Breast epithelium (tissue), 4 donors: ENCODE measurements around the gene AK9. TPM values are rescaled to one million over a fixed set of nuclear protein-coding genes. Genes with fewer than 3 reads are reported as not detected.
A peak's percentile ranks its signal among the peaks of the same experiment; 100 is the strongest.

ENCODE experiments used
- DNase-seq, 2 donors: peaks; one replicate each; pipeline ENCODE4 v3.0.0-alpha.2; 2019; ENCODE audit warnings: low spot score in 2 of 2
- H3K27ac ChIP-seq, 2 donors: fragments of 200-600 bp; sonication (generic) in 1 of 2; one replicate each; pipeline ENCODE4 v1.5.1; 2016 to 2019; ENCODE audit warnings: mild to moderate bottlenecking in 1 of 2
- H3K27me3 ChIP-seq, 2 donors: fragments of 200-600 bp; sonication (generic) in 1 of 2; one replicate each; pipeline versions ENCODE4 v1.5.1 to v1.6.0; 2017 to 2019; ENCODE audit warnings: control low read depth in 1 of 2, mild to moderate bottlenecking in 1 of 2
- H3K36me3 ChIP-seq: fragments of 200-600 bp; one replicate; pipeline ENCODE4 v1.5.1; 2019
- H3K4me1 ChIP-seq, 2 donors: fragments of 200-600 bp; sonication (generic); one replicate each; pipeline ENCODE4 v1.5.1; 2016 to 2019; ENCODE audit warnings: control low read depth in 1 of 2
- H3K4me3 ChIP-seq, 3 donors: fragments of 200-600 bp; sonication (generic); 1 replicate in 2 of 3; 2 replicates in 1 of 3; pipeline ENCODE4 v1.5.1; 2016 to 2019; ENCODE audit warnings: mild to moderate bottlenecking in 3 of 3, moderate library complexity in 2 of 3
- H3K9me3 ChIP-seq, 2 donors: fragments of 200-600 bp; sonication (generic) in 1 of 2; one replicate each; pipeline ENCODE4 v1.5.1; 2016 to 2019; ENCODE audit warnings: control low read depth in 1 of 2
- POLR2A ChIP-seq: fragments of 450-650 bp; IDR thresholded peaks from one replicate; pipeline ENCODE4 v1.6.1; 2016; ENCODE audit warnings: antibody characterized with exemption, mild to moderate bottlenecking, moderate library complexity
- POLR2AphosphoS5 ChIP-seq, 3 donors: sonication (generic); formaldehyde crosslinking; IDR thresholded peaks; one replicate each; pipeline ENCODE4 v1.6.1; 2017; ENCODE audit warnings: antibody characterized with exemption in 3 of 3
- intact Hi-C: fragments of 100-400 bp; cut with DNase I; formaldehyde crosslinking; loops from one replicate; pipeline ENCODE4 v1.15.1; 2023; ENCODE audit warnings: low total_unique reads
- total RNA-seq, 3 donors: library from RNA; depleted of rRNA; stranded (reverse); fragments of >200 nt; gene quantifications; one replicate each; pipeline ENCODE4 v1.1.0, GENCODE V29; 2016
- TF ChIP-seq, protein P1 (sequence below), 3 donors: fragments of 450-650 bp; IDR thresholded peaks; one replicate each; pipeline ENCODE4 v1.5.1; 2016 to 2017; ENCODE audit warnings: antibody characterized with exemption in 3 of 3, mild to moderate bottlenecking in 3 of 3, moderate library complexity in 3 of 3

The AK9 gene
- total RNA-seq, 3 donors from 2014 or later, result 8.8 to 23.9 (median 20.0) TPM

DNA sequence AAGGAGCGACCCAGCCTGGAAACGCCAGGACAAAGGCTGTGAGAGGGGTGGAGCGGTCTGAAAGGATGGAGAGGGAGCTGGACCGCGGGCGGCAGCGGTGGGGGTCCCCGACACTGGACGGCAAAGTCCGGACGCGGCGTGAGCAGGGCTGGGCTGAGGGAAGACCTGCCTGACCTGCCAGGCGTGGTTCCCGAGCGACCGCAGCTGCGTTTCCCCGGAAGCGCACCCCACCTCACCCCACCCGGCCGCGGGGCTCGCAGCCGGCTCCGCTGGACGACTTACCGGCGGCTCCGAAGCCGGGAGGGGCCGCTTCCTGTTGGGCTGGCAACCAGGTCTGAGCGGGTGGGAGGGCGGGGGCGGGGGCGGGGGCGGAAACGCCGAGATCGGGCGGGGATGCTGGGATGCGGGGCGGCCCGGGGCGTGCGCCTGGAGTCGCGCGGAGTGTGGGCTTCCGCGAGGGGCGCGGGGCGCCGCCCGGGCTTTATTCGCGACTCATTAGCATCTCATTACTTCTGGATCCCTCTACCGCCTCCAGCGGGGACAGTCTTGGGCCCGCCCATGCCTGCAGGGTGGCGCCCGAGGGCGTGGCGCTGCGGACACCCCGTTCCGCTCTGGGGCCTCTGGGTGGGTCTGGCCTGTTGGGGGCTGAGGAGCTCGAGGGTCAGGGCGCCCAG, 235.4 kb downstream of the AK9 start, which contains the start of gene MICAL1:
TSS of gene MICAL1 (minus strand) at position 336 of the 674 bp plus-strand sequence. CDS start 1,576 bp downstream, outside the sequence.
- intact Hi-C loops, result no loop called here

DNA sequence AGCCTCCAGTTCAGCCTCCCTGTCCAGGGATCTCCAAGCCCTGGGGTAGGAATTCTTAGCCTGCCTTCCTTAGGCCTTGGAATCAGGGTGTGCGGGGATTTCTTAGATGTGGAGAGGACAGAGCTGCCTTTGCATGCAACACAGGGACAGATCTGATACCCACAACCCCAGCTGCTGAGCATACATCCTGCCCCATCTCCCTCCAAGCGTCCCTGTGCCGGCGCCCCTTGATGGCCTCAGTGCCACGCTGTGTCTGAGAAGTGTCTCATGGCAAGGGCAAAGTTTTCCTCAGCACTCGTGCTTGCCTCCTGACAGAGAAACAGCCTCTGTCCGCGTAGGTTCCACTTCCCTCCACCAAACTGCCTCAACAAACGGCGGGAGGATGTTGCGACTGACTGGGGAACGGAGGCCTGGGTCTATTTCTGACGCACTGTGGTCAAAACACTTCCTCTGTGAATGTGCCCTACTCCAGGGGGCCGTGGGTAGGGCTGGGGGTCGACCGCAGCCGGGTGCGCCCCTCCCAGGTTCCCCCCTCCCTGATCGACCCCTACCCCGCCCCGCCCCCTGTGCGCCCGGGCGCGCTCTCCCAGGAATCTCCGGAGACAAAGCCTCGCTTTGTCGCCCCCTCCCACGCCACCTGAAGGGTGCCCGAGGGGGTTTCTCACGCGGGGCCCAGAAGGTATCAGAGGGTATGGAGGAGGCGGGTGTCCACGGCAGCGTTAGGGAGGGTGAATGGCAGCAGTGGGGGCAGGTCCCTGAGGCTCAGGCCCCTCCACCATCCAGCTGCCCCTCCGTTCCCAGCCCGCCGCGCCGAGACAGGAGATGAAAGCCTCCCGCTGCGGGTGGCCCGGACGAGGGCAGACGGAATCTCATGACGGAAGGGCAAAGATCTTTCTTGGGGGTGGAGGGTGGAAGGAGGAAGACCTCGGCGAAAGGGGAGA, 236.2 kb downstream of the AK9 start:
- intact Hi-C loops, result no loop called here
- no peaks in the 10 kb centered on the region for H3K4me1 ChIP-seq

More for the DNA sequence above, 235.4 kb downstream of the AK9 start, which contains the start of gene MICAL1:
- H3K9me3 ChIP-seq, result no peaks in the 10 kb centered on the region
- H3K27me3 ChIP-seq, result no peaks in the 10 kb centered on the region
- TF ChIP-seq, protein P1, sequence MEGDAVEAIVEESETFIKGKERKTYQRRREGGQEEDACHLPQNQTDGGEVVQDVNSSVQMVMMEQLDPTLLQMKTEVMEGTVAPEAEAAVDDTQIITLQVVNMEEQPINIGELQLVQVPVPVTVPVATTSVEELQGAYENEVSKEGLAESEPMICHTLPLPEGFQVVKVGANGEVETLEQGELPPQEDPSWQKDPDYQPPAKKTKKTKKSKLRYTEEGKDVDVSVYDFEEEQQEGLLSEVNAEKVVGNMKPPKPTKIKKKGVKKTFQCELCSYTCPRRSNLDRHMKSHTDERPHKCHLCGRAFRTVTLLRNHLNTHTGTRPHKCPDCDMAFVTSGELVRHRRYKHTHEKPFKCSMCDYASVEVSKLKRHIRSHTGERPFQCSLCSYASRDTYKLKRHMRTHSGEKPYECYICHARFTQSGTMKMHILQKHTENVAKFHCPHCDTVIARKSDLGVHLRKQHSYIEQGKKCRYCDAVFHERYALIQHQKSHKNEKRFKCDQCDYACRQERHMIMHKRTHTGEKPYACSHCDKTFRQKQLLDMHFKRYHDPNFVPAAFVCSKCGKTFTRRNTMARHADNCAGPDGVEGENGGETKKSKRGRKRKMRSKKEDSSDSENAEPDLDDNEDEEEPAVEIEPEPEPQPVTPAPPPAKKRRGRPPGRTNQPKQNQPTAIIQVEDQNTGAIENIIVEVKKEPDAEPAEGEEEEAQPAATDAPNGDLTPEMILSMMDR (IDR thresholded peaks at IDR 0.05), result no peak
- TF ChIP-seq POLR2A (no peak), POLR2AphosphoS5 (IDR thresholded peaks at IDR 0.05) (peak in 1 of 3 donors; percentile 9)
- peak within 1 kb of the TSS; percentile 69 to 73 for H3K27ac ChIP-seq
- H3K4me1 ChIP-seq, result no peaks in the 10 kb centered on the region
- H3K36me3 ChIP-seq, result no peaks in the 10 kb centered on the region
- H3K4me3 ChIP-seq, result peak within 1 kb of the TSS; percentile 62 to 82 (median 77)
- DNase-seq, result no peak

GRCh38 chr6:109453594-109454495, 237.2 kb downstream of the AK9 start:
- TF ChIP-seq POLR2AphosphoS5 (IDR thresholded peaks at IDR 0.05) (no peak), POLR2A (no peak)
- TF ChIP-seq, protein P1 (IDR thresholded peaks at IDR 0.05), result no peak
- no peaks in the 10 kb centered on the region for H3K36me3 ChIP-seq
- no peaks in the 10 kb centered on the region for H3K4me1 ChIP-seq
- no peaks in the 10 kb centered on the region for H3K27me3 ChIP-seq
- no peak for DNase-seq
- H3K9me3 ChIP-seq, result no peaks in the 10 kb centered on the region
- H3K4me3 ChIP-seq, result peak overlapping the region in 2 of 3 donors; percentile 62 to 82
- intact Hi-C loops, result no loop called here
- peak overlapping the region; percentile 69 to 73 for H3K27ac ChIP-seq

More for the DNA sequence above, 236.2 kb downstream of the AK9 start:
- DNase-seq, result peak in 1 of 2 donors; percentile 39
- TF ChIP-seq POLR2A, result no peak
- TF ChIP-seq, protein P1 (IDR thresholded peaks at IDR 0.05), result no peak
- no peak for TF ChIP-seq POLR2AphosphoS5 (IDR thresholded peaks at IDR 0.05)
- no peaks in the 10 kb centered on the region for H3K36me3 ChIP-seq
- no peaks in the 10 kb centered on the region for H3K9me3 ChIP-seq
- H3K27ac ChIP-seq, result peak overlapping the region; percentile 69 to 73
- H3K4me3 ChIP-seq, result peak overlapping the region; percentile 62 to 82 (median 77)
- H3K27me3 ChIP-seq, result no peaks in the 10 kb centered on the region

DNA sequence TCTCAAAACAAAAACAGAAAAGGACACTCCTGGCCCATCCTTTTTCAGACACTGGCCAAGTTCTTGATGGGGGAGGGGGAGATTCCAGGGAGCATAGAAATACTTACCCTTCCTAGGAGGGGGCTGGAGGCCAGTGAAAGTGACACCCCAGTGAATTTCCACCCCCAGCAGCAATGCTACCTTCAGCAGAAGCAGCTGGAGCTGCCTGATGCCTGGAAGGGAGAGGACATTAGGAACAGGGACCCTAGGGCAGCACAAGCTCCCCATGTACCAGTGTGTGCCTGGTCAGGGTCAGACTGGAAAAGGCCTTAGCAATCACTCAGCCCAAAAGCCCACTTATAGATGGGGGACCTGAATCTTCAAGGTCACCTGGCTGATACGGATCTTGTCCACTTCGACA, 237.8 kb downstream of the AK9 start:
- intact Hi-C loops, result no loop called here
- H3K4me3 ChIP-seq, result no peak overlapping the region

More for the DNA sequence above, 237.8 kb downstream of the AK9 start:
- H3K4me1 ChIP-seq, result no peaks in the 10 kb centered on the region
- H3K36me3 ChIP-seq, result no peaks in the 10 kb centered on the region
- H3K9me3 ChIP-seq, result no peaks in the 10 kb centered on the region
- H3K27me3 ChIP-seq, result no peaks in the 10 kb centered on the region
- TF ChIP-seq POLR2A (no peak), POLR2AphosphoS5 (IDR thresholded peaks at IDR 0.05) (no peak)
- TF ChIP-seq, protein P1 (IDR thresholded peaks at IDR 0.05), result no peak
- no peak overlapping the region for H3K27ac ChIP-seq
- DNase-seq, result no peak
